Lung (tissue), 12 donors: Measurements from ENCODE around the gene TTBK2. TPM values are rescaled to one million over a fixed set of nuclear protein-coding genes. Genes with fewer than 3 reads are reported as not detected.

Source experiments
- ATAC-seq: fragments of 200-7000 bp; cut with Tn5 transposase; one replicate; pipeline ENCODE4 v1.9.1; 2020; ENCODE audit warnings: moderate number of reproducible peaks; ENCODE audit not compliant: insufficient read depth, low FRiP score
- DNase-seq, 3 donors: peaks; one replicate each; pipeline ENCODE4 v3.0.0-alpha.2; 2013 to 2017
- H3K27ac ChIP-seq, 2 donors: one replicate each; pipeline ENCODE4 v1.5.1; 2013; ENCODE audit warnings: mild to moderate bottlenecking in 2 of 2, moderate library complexity in 2 of 2, control low read depth in 1 of 2, inconsistent platforms in 1 of 2, low read depth in 1 of 2, low read length in 1 of 2
- H3K27me3 ChIP-seq, 3 donors: one replicate each; pipeline ENCODE4 v1.5.1; 2013; ENCODE audit warnings: low read length in 2 of 3; ENCODE audit not compliant: control insufficient read depth in 3 of 3, insufficient read depth in 3 of 3
- H3K36me3 ChIP-seq, 4 donors: one replicate each; pipeline ENCODE4 v1.5.1; 2013; ENCODE audit warnings: low read length in 4 of 4, mild to moderate bottlenecking in 1 of 4, moderate library complexity in 1 of 4; ENCODE audit not compliant: control insufficient read depth in 4 of 4, insufficient read depth in 4 of 4
- H3K4me1 ChIP-seq, 5 donors: one replicate each; pipeline ENCODE4 v1.5.1; 2013; ENCODE audit warnings: low read length in 5 of 5, mild to moderate bottlenecking in 2 of 5, moderate library complexity in 1 of 5; ENCODE audit not compliant: control insufficient read depth in 5 of 5, insufficient read depth in 5 of 5
- H3K4me3 ChIP-seq: one replicate; pipeline ENCODE4 v1.5.1; 2013; ENCODE audit warnings: mild to moderate bottlenecking, control low read depth, moderate library complexity
- H3K9ac ChIP-seq, 2 donors: one replicate each; pipeline ENCODE4 v1.5.1; 2013; ENCODE audit warnings: low read length in 2 of 2, control low read depth in 1 of 2; ENCODE audit not compliant: insufficient read depth in 1 of 2
- H3K9me3 ChIP-seq, 4 donors: one replicate each; pipeline ENCODE4 v1.5.1; 2013; ENCODE audit warnings: low read length in 3 of 4, mild to moderate bottlenecking in 1 of 4, moderate library complexity in 1 of 4; ENCODE audit not compliant: control insufficient read depth in 4 of 4, insufficient read depth in 3 of 4
- WGBS, 2 donors: extraction: QIAGEN DNeasy Blood & Tissue Kit; methylation state at CpG; one replicate each; pipeline ENCODE4 v1.1.7; 2013; 5-methylcytosine and 5-hydroxymethylcytosine counted together
- polyA plus RNA-seq, 2 donors: library from polyadenylated mRNA; stranded (reverse); fragments of 200-250 nt; gene quantifications; one replicate each; pipeline ENCODE4 v1.2.1, GENCODE V29; 2013
- total RNA-seq, 2 donors: library from RNA; depleted of rRNA in 1 of 2; stranded (reverse); fragments of >200 nt in 1 of 2; gene quantifications; one replicate each; pipeline ENCODE4 v1.2.1, GENCODE V29; 2014 to 2021
- TF ChIP-seq, protein P1 (sequence below): IDR thresholded peaks from 2 replicates; pipeline ENCODE4 v1.5.1; 2012; ENCODE audit warnings: mild to moderate bottlenecking; ENCODE audit errors: control extremely low read depth, extremely low read depth
- donor health status: control.
- donor health status: control.
- donor health status: Bipolar disorder and iron deficiency.
- donor health status: healthy.
- donor health status: DM: yes; HTN: yes; CAD: no.

The TTBK2 gene
- total and polyA plus RNA-seq, 4 donors: 2.5 to 27.5 (median 9.5) TPM

- Histone ChIP-seq H3K4me3 (no peak overlapping the region), H3K9me3 (peaks cover 0 to 5% (median under 1%) of the 10 kb centered on the region in 4 donors), H3K27me3 (no peaks in the 10 kb centered on the region), H3K9ac (no peak overlapping the region), H3K36me3 (peaks cover 0 to 3% (median 0%) of the 10 kb centered on the region in 4 donors), H3K4me1 (no peaks in the 10 kb centered on the region), H3K27ac (no peak overlapping the region)
- TF ChIP-seq, protein P1, sequence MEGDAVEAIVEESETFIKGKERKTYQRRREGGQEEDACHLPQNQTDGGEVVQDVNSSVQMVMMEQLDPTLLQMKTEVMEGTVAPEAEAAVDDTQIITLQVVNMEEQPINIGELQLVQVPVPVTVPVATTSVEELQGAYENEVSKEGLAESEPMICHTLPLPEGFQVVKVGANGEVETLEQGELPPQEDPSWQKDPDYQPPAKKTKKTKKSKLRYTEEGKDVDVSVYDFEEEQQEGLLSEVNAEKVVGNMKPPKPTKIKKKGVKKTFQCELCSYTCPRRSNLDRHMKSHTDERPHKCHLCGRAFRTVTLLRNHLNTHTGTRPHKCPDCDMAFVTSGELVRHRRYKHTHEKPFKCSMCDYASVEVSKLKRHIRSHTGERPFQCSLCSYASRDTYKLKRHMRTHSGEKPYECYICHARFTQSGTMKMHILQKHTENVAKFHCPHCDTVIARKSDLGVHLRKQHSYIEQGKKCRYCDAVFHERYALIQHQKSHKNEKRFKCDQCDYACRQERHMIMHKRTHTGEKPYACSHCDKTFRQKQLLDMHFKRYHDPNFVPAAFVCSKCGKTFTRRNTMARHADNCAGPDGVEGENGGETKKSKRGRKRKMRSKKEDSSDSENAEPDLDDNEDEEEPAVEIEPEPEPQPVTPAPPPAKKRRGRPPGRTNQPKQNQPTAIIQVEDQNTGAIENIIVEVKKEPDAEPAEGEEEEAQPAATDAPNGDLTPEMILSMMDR: peak; percentile 84
- WGBS, 2 donors: 31 to 38% methylated on average over 4 of the region's 4 CpGs
- DNase-seq: peak; percentile 62 to 79 (median 69)
- ATAC-seq: peak; percentile 77
Measured at GRCh38 chr15:42704492-42704926, 216.1 kb downstream of the TTBK2 start.

DNA sequence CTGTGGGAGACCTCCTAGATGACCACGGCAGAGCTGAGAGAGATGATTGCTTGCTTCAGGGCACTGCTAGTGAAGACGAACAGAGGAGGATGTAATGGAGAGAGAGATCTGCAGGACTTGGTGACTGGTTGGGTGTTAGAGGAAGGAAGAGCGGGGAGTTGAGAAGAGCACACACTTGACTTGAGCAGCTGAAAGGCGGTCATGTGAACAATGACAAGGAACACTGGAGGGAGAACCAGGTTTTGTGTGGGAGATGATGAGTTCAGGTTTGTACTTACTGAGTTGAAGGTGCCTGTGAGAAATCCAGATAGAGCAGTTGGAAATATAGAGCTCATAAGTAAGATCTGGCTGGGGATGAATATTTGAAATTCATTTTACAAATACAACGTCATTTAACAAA, 224.0 kb downstream of the TTBK2 start:
- peaks cover 0 to 27% (median 2%) of the 10 kb centered on the region in 4 donors for H3K36me3 ChIP-seq
- WGBS, 2 donors: 79 to 88% methylated on average over 5 of the region's 5 CpGs
- no peak overlapping the region for H3K9ac ChIP-seq
- DNase-seq (no peak), ATAC-seq (no peak)
- H3K4me1 ChIP-seq: no peaks in the 10 kb centered on the region
- no peak overlapping the region for H3K27ac ChIP-seq
- no peak overlapping the region for H3K4me3 ChIP-seq
- no peaks in the 10 kb centered on the region for H3K27me3 ChIP-seq
- H3K9me3 ChIP-seq: peaks cover 0 to 5% (median under 1%) of the 10 kb centered on the region in 4 donors
- TF ChIP-seq, protein P1: no peak

DNA sequence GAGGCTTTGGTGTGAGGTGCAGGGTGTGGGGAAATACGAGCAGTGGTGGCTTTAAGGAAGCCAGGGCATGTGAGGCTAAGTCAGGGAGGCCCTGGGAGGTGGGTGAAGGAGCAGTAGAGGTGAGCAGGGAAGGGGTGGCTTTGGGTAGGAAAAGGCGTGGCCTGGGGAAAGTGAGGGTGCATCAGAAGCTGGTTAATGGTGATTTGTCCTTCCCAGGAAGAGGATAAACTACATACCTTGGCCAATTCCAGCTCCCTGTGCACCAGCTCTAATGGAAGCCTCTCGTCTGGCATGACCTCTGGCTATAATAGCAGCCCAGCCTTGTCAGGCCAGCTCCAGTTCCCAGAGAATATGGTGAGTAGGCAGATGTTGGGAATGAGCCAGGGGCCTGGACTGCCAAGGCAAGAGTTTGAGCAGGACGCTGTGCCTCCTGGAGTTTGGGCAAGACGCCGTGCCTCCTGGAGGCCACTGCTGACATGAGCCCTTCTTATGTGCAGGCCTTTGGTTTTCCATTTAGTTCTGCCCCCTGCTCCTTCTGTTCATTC, 225.0 kb downstream of the TTBK2 start:
- Histone ChIP-seq H3K27ac (no peak overlapping the region), H3K27me3 (no peaks in the 10 kb centered on the region), H3K4me3 (no peak overlapping the region), H3K9me3 (peaks cover 0 to 5% (median 0%) of the 10 kb centered on the region in 4 donors), H3K9ac (no peak overlapping the region), H3K36me3 (peaks cover 0 to 35% (median 2%) of the 10 kb centered on the region in 4 donors), H3K4me1 (no peaks in the 10 kb centered on the region)
- WGBS, 2 donors: 90% methylated on average over 6 of the region's 6 CpGs
- TF ChIP-seq, protein P1: no peak
- no peak for ATAC-seq
- no peak for DNase-seq

GRCh38 chr15:42694398-42694797, 226.2 kb downstream of the TTBK2 start:
- no peak for DNase-seq
- Histone ChIP-seq H3K36me3 (peaks cover 0 to 39% (median 2%) of the 10 kb centered on the region in 4 donors), H3K4me3 (no peak overlapping the region), H3K27ac (no peak overlapping the region), H3K9me3 (no peaks in the 10 kb centered on the region), H3K4me1 (no peaks in the 10 kb centered on the region), H3K27me3 (no peaks in the 10 kb centered on the region), H3K9ac (no peak overlapping the region)
- TF ChIP-seq, protein P1: no peak
- ATAC-seq: no peak
- WGBS, 2 donors: 96 to 97% methylated on average over 10 of the region's 10 CpGs
